GM12874 (cell line): ENCODE results near the gene DSCAM.

Source experiments
- CTCF ChIP-seq: IDR thresholded peaks from 2 replicates; pipeline ENCODE4 v1.5.1; 2011; ENCODE audit warnings: low read depth, mild to moderate bottlenecking, control low read depth, low read length, moderate library complexity; ENCODE audit not compliant: insufficient read depth

The DSCAM gene

GRCh38 chr21:40272037-40272436 lies 574.9 kb downstream of the DSCAM start:
- TF ChIP-seq CTCF, result no peak

- no peak for TF ChIP-seq CTCF
These were observed 575.8 kb downstream of the DSCAM start for GRCh38 chr21:40271164-40271563.

- TF ChIP-seq CTCF, result no peak
These were observed 576.9 kb downstream of the DSCAM start for GRCh38 chr21:40270047-40270446.

GRCh38 chr21:40269239-40269638 lies 577.7 kb downstream of the DSCAM start:
- no peak for TF ChIP-seq CTCF

- TF ChIP-seq CTCF, result no peak
These were observed 589.6 kb downstream of the DSCAM start for GRCh38 chr21:40257342-40257741.

GRCh38 chr21:40255518-40256444 lies 591.2 kb downstream of the DSCAM start:
- TF ChIP-seq CTCF, result no peak

DNA sequence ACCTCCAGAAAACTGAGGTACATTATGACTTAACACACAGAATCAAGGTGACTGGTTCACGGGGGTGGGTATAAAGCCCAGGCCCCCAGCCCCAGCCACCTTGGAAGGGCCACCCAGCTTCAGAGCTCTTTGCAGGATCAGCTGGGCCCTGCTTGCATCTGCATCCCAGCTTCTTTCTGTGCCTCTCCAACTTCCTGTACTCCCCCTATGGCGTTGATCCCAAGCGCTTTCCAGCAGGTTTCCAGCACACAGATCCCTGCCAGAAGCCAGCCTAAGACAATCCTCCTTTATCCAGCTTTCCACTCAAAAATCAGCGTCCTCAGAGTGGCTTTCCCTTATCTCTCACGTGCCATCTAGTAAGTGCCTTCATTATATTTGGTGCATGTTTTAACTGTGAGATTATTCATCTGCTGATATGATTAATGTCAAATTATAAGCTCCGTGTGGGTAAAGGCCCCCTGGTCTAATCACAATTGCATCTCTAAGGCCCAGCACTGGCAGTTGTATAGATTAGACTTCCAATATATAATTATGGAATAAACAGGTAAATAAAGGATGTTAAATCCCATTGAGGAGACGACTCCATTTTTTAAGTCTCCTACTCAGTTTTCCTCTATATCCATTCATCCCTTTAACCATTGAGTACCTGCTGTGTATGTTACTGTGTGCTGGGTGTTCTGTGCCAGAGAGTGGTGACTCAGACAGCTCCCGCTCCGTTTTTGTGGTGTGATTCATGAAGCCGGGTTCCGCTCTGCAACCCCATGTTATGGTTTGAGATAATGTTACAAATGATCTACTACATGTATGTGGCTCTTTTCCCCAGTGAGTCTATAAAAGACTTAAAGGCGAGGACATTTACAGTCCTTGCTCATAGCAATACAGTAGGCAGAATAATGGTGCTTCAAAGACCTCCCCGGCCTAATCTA lies 592.2 kb downstream of the DSCAM start:
- TF ChIP-seq CTCF, result no peak
